Smooth muscle cell (in vitro differentiated cells): ENCODE results near the gene NDRG4. TPM values are rescaled to one million over a fixed set of nuclear protein-coding genes. Genes with fewer than 3 reads are reported as not detected.

ENCODE experiments used
- DNase-seq: peaks from one replicate; lab custom pipeline; 2025; ENCODE audit not compliant: unreplicated experiment; lab: John Stamatoyannopoulos, UW
- H2AFZ ChIP-seq: fragments of 200-600 bp; sonication (generic); 2 replicates; pipeline ENCODE4 v1.6.0; 2016; ENCODE audit warnings: antibody characterized with exemption, low read depth, mild to moderate bottlenecking
- H3F3A ChIP-seq: fragments of 200-600 bp; sonication (generic); 2 replicates; pipeline ENCODE4 v1.6.0; 2017; ENCODE audit warnings: antibody characterized with exemption, low read depth
- H3K27ac ChIP-seq: fragments of 200-600 bp; sonication (generic); 2 replicates; pipeline ENCODE4 v1.5.1; 2016; ENCODE audit warnings: low read depth, mild to moderate bottlenecking
- H3K27me3 ChIP-seq: fragments of 200-600 bp; sonication (generic); 2 replicates; pipeline ENCODE4 v1.6.1; 2016; ENCODE audit warnings: low read depth, mild to moderate bottlenecking
- H3K36me3 ChIP-seq: fragments of 200-600 bp; sonication (generic); 2 replicates; pipeline ENCODE4 v1.5.1; 2016; ENCODE audit warnings: low read depth
- H3K4me1 ChIP-seq: fragments of 200-600 bp; sonication (generic); 2 replicates; pipeline ENCODE4 v1.5.1; 2016; ENCODE audit warnings: low read depth
- H3K4me2 ChIP-seq: fragments of 200-600 bp; sonication (generic); 2 replicates; pipeline ENCODE4 v1.6.0; 2016; ENCODE audit warnings: mild to moderate bottlenecking
- H3K4me3 ChIP-seq: fragments of 200-600 bp; sonication (generic); 2 replicates; pipeline ENCODE4 v1.5.1; 2016; ENCODE audit warnings: mild to moderate bottlenecking
- H3K79me2 ChIP-seq: fragments of 200-600 bp; sonication (generic); 2 replicates; pipeline ENCODE4 v1.6.0; 2016; ENCODE audit warnings: low read depth, mild to moderate bottlenecking
- H3K9ac ChIP-seq: fragments of 200-600 bp; sonication (generic); 2 replicates; pipeline ENCODE4 v1.6.0; 2016; ENCODE audit warnings: low read depth
- H3K9me3 ChIP-seq: fragments of 200-600 bp; sonication (generic); replicated peaks from 2 replicates; pipeline ENCODE4 v1.5.1; 2016; ENCODE audit warnings: low read depth
- H4K20me1 ChIP-seq: fragments of 200-600 bp; sonication (generic); 2 replicates; pipeline ENCODE4 v1.6.0; 2016; ENCODE audit warnings: low read depth
- CTCF ChIP-seq: fragments of 200-600 bp; sonication (generic); IDR thresholded peaks from 2 replicates; pipeline ENCODE4 v1.5.1; 2017; ENCODE audit warnings: borderline replicate concordance, mild to moderate bottlenecking, antibody characterized with exemption; ENCODE audit not compliant: insufficient read depth, poor library complexity, severe bottlenecking
- WGBS: methylation state at CpG from one replicate; pipeline ENCODE4 v1.1.7; 2016; ENCODE audit warnings: low lambda C conversion rate; 5-methylcytosine and 5-hydroxymethylcytosine counted together
- polyA plus RNA-seq: library from polyadenylated mRNA; unstranded; fragments of >200 nt; fragmentation: Nextera tagmentation; extraction: Ambion mirVana; gene quantifications from 2 replicates; pipeline ENCODE4 v1.2.1, GENCODE V29; 2016
- total RNA-seq: library from RNA; depleted of rRNA; stranded (reverse); fragments of >200 nt; gene quantifications from 2 replicates; pipeline ENCODE4 v1.2.3, GENCODE V29; 2014

Gene NDRG4
- total and polyA plus RNA-seq, 2 experiments from 2014 or later: 9.9 to 23.0 TPM

DNA sequence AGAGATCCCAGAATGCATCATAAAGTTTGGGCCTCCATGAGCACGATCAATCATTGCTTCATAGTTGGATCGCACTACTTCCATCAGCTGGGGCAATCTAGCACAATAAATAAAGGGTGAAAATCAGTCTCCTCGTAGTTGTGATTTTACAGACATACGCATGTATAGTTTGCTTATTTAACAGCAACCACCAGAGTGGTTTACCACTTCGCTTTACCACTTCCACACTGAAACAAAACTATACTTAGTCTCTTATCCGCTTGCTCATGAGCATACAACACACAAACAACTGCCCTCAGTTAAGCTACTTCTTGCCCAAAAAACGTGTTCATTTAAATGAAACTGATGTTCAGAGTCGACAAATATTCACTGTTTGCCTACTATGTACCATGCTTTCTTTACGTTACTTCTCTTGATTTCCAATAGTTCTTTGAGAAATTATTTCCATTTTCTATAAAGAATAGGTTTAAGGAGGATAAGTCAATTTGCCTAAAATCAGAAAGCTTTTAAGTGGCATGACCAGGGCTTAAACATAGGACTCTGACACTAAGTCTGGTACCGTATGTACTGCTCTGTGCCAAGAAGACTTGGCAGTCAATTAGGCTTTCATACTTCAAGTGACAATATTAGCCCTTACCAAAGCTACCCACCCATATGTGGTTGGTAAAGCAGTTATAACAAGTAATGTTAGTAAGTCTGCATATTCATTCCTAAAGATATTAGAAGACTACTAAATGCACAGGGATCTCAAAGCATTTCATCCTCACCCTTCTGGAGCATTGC, 37.4 kb downstream of the NDRG4 start:
- WGBS: 92% methylated on average over 10 of the region's 10 CpGs
- H4K20me1 ChIP-seq: peaks cover 8% of the 10 kb centered on the region
- no peak for DNase-seq
- no peak overlapping the region for H3K27ac ChIP-seq
- no peak overlapping the region for H3K4me2 ChIP-seq
- peaks cover 55% of the 10 kb centered on the region for H3K36me3 ChIP-seq
- H3F3A ChIP-seq: no peaks in the 10 kb centered on the region
- no peak overlapping the region for H3K9ac ChIP-seq
- TF ChIP-seq CTCF: no peak
- H3K4me3 ChIP-seq: no peak overlapping the region
- no peaks in the 10 kb centered on the region for H3K4me1 ChIP-seq
- no peaks in the 10 kb centered on the region for H3K27me3 ChIP-seq
- H3K9me3 ChIP-seq: no peaks in the 10 kb centered on the region
- H2AFZ ChIP-seq: no peak overlapping the region
- H3K79me2 ChIP-seq: no peaks in the 10 kb centered on the region

DNA sequence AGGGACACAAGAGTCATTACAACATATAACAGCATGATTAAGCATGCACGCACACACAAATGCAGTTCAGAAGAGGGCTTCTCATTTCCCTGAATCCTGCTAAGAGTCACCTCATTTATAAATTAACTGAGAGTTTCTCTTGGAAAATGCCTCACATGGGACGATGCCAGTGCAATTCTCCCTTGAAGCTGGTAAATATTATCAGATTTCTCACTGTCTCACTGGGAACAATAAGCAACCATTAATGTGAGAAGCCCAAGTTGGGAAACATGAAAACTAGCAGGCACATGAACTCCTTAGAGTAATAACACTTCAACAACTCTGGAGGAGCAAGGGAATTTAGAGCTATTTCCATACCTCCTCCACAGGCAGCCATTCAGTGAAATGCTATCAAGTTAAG, 41.8 kb downstream of the NDRG4 start:
- no peak overlapping the region for H3K9ac ChIP-seq
- H4K20me1 ChIP-seq: peaks cover 13% of the 10 kb centered on the region
- no peak overlapping the region for H3K4me3 ChIP-seq
- no peak overlapping the region for H3K27ac ChIP-seq
- no peaks in the 10 kb centered on the region for H3K4me1 ChIP-seq
- no peaks in the 10 kb centered on the region for H3K27me3 ChIP-seq
- no peaks in the 10 kb centered on the region for H3K9me3 ChIP-seq
- no peaks in the 10 kb centered on the region for H3K79me2 ChIP-seq
- WGBS: 96% methylated on average over 2 of the region's 2 CpGs
- no peak overlapping the region for H3K4me2 ChIP-seq
- peaks cover 53% of the 10 kb centered on the region for H3K36me3 ChIP-seq
- no peak for TF ChIP-seq CTCF
- no peak overlapping the region for H2AFZ ChIP-seq
- no peak for DNase-seq
- H3F3A ChIP-seq: no peaks in the 10 kb centered on the region

- WGBS: 100% methylated on average over 1 of the region's 1 CpG
- Histone ChIP-seq H3K27me3 (no peaks in the 10 kb centered on the region), H3F3A (no peaks in the 10 kb centered on the region), H3K79me2 (no peaks in the 10 kb centered on the region), H3K27ac (no peak overlapping the region), H3K4me1 (no peaks in the 10 kb centered on the region), H3K4me2 (no peak overlapping the region), H3K9me3 (no peaks in the 10 kb centered on the region), H2AFZ (no peak overlapping the region), H3K9ac (no peak overlapping the region), H3K4me3 (no peak overlapping the region), H4K20me1 (peaks cover 13% of the 10 kb centered on the region), H3K36me3 (peaks cover 53% of the 10 kb centered on the region)
- TF ChIP-seq CTCF: no peak
- no peak for DNase-seq
Observed at GRCh38 chr16:58542291-58542690, 42.3 kb downstream of the NDRG4 start.

GRCh38 chr16:58543685-58544084, 43.7 kb downstream of the NDRG4 start:
- Histone ChIP-seq H3K27me3 (no peaks in the 10 kb centered on the region), H3K27ac (no peak overlapping the region), H4K20me1 (peaks cover 13% of the 10 kb centered on the region), H3F3A (no peaks in the 10 kb centered on the region), H3K79me2 (no peaks in the 10 kb centered on the region), H3K4me2 (no peak overlapping the region), H3K36me3 (peaks cover 43% of the 10 kb centered on the region), H3K4me1 (no peaks in the 10 kb centered on the region), H2AFZ (no peak overlapping the region), H3K9ac (no peak overlapping the region), H3K9me3 (no peaks in the 10 kb centered on the region), H3K4me3 (no peak overlapping the region)
- TF ChIP-seq CTCF: no peak
- DNase-seq: no peak
- 94% methylated on average over 8 of the region's 8 CpGs for WGBS
